NCI-H82 treated with DMSO at 0.1 percent for 48 hours (cell line): ENCODE results near the gene PACS2.

Experiments
- DNase-seq: peaks from one replicate; lab custom pipeline; 2025; ENCODE audit not compliant: unreplicated experiment; lab: John Stamatoyannopoulos, UW

The PACS2 gene

DNA sequence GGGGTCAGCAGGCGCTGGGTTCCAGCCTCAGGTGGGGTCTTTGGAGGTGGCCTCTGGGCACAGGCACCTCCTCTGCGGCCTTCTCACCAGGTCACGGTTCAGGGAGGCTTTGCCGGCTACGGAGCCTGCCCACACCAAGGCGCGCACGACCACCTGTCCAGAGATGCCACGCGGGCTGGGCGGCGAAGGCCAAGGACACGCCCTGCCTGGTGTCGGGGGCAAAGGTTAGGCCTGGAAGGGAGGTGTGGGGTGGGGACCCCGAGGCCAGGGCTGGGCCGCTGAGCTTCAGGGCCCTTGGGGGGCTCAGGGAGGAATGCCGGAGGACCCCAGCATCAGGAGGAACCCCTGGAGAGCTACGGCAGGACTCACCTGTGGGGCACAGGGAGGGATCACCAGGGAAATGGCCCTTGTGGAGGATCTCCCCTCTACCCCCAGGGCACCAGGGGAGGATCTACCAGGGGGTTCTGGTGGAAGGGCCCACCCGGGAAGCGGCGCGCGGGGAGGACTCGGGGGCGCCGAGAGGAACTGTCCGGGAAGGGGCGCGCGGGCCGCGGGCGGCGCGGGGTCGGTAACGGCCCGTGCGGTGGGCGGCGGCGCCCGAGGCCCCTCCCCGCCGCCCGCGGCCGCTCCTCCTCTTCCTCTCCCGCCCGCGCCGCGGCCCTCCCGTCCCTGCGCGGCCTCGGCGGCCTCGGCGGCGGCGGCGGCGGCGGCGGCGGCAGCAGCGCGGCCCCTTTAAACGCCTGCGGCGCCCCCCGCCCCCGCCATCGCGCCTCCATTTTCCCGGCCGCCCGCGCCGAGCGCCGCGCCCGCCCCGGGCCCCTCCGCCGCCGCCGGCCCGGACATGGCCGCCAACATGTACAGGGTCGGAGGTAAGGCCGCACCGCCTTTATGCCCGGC lies 104.9 kb downstream of the PACS2 start, which contains the start of gene MTA1:
Gene MTA1, plus strand, starts transcription at position 633 of the 897 bp plus-strand sequence. Its CDS starts 209 bp downstream, at position 842.
- DNase-seq = no peak

DNA sequence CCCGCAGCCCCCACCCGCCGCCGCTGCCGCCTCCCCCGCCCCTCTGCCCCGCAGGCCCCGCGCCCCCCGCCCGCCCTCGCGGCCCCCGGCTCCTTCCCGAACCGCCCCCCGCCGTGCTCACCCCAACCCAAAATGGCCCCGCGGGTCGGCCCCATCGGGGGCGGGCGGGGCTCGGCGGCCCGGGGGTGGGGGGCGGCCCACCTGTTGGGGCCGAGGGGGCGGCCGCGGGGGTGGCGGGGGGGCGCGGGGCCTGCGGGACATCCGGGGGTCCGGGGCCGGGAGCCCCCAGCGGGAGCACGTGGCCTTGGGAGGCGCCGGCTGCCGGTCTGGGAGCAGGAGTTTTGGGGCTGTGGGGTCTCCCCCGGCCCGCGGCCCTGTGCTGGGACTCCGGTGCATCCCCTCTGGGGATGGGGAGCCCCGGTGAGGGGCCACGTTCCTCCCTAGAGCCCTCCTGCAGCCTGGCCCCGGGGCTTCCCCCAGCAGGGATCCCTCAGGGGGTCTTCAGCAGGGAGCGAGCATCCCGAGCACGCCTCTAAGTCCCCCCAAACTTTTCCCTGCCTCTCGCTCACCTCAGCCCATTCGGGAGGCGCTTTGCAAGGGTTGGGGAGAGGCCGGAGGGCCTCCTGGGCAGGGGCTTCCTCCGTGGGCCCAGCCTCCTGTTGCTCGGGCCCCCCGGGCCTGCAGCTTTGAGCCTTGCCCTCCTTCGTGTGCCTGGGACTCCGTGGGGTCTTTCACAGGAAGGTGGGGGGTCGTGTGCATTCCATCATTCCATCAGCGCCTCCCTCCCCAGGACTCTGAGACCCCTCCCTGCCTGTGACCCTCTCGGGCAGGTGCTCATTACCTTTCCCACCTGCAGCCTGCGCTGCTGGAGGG lies 105.8 kb downstream of the PACS2 start:
- DNase-seq = no peak

DNA sequence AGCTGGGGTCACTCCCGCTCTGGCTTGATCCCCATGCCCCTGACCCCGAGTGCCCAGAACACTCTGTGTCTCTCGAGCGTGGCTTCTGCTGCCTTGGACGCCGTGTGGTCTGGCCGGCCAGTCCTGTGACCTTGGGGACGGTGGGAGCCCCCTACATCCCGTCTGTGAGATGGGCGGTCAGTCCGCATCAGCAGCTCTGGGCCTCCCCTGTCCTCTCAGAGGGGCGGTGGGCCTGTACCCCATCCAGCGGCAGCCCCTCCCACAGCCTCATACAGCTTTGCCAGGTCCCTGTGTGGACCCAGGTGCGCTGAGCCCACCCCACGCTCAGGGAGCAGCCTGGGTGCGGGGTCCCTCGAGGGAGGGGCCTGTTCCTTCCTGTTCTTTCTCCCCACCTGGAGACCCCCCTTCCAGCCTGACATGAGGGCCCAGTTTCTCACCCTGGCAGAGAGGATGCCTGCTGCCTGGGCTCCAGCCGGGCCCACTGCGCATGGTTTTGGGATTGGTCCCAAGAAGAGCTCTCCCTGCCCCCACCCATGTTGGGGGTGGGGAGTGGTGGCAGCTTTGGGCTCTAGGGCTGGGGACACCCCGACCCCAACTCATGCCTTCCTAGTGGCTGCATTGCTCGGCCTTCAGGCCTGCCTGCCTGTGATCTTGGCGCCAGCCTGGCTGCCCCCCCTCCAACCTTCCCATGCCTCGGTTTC lies 106.6 kb downstream of the PACS2 start:
- no peak for DNase-seq

DNA sequence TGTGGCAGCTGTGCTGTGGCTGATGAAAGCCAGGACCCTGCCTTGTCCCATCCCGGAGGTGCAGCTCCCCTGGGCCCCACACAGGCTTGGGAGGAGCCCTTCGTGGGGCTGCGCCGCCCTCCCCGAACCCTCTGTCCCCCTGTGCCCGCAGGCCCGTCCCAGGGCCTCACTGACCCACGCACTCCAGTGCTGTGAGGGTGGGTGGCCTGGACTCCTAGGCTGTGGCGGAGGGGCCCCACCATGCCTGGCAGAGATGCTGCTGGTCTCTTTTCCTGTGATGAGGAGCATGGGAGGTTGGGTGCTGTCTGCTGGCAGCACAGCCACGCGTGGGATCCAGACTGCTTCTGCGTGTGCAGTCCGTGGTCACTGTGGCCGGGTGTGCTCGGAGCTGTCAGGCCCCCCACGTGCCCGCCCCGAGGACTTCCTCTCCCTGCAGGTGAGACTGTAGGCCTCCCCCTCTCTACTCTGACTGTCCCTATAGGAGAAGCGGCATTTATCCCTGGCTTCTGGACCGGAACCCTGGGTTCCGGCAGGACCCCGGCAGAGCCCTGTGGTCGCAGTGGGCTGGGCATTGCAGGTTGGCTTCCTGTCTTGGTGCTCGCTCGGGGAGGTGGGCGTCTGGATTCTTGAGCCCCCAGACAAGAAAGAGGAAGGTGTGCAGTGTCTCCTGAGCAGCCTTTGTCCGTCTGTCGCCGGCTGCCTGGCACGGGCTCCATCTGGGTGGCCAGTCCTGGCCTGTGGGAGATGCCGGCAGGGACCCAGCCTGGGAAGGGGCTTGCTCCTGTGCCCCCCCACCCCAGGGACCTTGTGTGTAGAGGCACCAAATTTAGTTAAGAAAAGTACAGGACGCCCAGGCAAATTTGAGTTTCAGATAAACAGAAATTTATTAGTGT lies 107.4 kb downstream of the PACS2 start:
- DNase-seq = no peak

DNA sequence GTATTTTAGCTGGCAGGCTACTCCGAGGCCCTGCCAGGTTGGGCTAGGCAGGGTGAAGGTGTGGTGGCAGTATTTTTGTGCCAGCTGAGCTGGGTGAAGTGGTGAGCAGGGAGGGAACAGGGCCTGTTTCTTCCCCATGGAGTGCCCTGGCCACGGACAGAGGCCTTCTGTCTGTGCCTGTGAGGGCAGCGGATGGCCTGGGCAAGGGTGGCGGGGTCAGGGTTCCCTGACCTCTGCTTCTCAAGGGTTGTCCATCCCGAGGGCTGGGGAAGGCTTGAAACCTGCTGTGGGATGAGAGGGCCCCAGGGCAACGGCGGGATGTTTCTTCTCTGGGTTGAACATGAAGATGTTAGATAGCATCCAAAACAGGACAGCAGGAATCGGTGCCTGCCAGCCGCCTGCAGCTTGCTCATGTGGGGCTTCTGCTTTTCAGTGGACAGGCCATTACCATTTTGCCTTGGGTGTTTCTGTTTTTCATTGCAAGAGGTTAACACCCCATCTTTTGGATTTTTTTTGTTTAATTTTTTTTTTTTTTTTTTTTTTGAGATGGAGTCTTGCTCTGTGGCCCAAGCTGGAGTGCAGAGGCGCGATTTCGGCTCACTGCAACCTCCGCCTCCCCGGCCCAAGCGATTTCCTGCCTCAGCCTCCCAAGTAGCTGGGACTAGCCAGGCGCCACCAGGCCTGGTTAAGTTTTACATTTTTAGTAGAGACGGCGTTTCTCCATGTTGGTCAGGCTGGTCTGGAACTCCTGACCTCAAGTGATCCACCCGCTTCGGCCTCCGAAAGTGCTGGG lies 108.3 kb downstream of the PACS2 start:
- DNase-seq = no peak

DNA sequence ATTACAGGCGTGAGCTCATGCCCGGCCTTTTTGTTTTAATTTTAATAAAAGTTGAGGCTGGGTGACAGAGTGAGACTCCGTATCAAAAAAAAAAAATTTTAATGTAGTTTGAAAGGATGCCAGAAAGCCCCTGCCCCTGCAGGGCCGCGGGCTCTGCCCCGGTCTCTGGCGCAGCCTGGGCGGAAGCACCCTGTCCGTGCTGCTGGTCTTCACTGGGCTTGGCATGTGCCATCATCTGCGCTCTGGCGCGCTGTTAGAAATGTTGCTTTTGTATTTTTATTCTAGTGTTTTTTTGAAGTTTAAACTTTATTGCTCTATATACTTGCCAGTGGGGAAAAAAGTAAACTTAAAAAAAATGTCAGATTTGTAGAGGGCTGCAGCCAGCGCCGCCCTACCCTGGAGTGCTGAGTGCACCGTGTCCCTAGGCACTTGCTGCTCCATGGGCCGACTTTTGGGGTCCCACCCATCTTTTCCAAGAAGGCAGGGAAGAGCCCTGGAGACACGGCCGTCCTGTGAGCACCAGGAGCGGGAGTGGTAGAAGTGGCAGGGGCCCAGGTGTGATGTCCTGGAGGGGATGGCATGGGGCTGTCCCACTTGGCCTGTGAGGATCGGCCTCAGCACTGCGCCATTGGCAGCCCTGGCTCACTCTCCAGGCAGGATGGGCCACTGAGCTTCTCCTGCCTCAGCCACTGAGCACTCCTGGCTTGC lies 109.1 kb downstream of the PACS2 start:
- no peak for DNase-seq

DNA sequence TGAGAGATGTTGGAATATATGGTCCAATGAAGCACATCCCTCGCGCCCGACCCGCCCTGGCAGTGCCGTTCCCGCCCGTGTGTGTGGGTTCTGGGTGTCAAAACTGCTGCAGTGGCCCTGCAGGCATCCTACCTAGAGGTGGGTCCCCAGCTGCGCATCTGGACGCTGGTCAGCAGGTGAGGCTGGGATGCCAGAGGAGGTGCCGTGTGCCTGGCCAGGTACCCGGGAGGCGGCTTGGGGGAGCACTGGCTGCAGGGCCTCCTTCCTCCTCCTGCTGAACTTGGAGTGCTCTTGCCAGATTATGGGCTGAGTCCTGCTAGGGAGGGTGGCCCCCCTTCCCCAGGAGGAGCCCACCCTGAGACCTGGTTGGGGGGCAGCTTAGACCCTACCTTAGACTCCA lies 110.3 kb downstream of the PACS2 start:
- no peak for DNase-seq

DNA sequence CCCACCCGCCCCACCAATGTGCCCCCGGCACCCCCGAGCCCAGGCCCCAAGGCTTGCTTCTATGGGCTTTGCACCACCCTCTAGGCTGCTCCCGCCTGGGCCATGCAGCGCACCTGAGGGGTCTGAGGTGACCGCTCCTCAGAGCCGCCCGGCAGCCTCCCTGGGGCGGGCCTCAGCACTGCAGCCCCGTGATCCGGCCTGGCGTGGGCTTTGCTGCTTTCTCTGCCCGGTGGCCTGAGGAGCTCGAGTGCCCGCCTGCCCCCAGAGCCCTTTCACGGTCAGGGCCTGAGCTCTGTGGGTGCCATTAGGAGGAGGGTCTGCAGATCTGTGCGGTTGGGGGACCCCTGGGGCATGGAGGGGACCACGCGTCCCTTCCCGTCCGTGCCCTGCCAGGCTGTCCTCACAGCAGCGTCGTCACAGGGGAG lies 111.3 kb downstream of the PACS2 start:
- no peak for DNase-seq

DNA sequence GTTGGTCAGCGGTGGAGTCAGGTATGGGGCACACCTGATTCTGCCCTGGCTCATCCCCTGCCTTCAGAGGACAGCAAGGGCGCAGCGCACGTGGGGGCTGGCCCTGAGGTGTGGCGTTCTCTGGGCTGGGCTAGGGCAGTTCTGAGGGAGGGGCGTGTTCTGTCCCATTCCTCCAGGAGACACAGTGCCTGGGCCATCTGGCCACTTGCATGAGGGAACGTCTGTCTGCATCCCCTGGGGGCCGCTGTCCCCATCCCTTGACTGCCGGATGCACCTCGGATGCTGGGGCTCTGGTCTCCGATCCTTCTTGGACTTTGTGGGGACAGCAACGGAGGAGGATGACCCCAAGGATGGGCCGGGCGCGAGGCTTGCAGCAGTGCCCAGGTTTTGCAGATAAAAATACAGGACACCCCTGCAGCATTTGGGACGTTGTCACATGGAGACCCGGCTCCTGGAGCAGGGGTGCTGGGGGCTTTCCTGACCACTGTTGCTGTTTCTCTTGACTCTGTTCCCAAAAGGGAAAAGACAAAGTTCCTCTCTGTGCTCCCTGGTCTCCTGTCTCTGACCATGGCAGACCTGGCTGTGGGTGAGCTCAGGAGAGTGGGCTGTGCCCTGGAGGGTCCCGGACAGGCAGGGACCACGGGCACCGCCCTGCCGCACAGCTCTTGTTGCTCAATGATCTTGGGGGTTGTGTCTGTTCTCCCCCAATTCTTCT lies 112.0 kb downstream of the PACS2 start:
- DNase-seq = no peak

DNA sequence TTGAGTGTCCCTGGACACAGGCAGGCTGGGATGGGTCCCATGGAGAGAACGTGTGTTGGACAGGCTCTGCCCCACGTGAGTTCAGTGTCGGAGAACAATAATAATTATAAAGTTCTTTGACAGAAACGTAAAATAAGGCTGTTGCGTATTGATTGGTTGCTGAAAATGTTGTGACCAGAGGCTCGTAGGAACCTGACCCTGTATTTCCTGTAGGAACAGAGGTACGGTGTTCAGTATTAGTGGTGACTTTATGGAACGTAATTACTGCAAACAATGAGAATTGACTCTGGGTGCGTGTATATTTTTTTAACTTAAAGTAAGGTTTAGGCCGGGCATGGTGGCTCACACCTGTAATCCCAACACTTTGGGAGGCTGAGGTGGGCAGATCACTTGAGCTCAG lies 112.9 kb downstream of the PACS2 start:
- DNase-seq = no peak

DNA sequence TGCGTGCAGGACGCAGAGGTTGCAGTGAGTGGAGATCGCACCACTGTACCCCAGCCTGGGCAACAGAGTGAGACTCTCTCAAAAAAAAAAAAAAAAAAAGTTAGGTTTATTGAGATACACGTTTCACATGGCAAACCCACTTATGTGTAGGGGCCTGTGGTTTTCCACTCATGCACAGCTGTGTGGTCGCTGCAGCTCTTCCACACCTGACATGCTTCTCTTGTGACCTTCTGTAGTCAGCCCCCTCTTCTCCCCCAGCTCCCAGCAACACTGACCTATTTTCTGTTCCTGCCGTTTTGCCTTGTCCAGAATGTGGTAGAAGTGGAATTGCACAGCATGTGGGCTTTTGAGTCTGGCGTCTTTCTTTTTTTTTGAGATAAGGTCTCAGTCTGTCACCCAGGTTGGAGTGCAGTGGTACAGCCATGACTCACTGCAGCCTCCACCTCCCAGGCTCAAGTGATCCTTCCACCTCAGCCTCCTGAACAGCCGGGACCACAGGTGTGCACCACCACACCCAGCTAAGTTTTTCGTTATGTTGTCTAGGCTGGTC lies 113.5 kb downstream of the PACS2 start:
- DNase-seq = no peak

DNA sequence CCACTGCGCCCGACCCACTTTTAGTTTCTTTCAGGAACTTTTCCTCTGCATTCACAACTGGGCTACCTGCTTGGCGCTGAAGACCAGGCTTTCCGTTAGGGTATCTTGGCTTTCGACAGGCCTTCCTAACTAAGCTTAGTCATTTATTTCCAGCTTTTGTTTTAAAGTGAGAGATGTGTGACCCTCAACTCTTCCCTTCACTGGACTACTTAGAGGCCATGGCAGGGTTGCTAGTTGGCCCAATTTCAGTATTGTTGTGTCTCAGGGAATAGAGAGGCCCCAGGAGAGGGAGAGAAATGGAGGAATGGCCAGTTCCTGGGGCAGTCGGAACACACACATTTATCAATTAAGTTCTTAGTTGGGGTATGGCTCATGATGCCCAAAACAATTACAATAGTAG lies 115.5 kb downstream of the PACS2 start:
- DNase-seq = no peak

DNA sequence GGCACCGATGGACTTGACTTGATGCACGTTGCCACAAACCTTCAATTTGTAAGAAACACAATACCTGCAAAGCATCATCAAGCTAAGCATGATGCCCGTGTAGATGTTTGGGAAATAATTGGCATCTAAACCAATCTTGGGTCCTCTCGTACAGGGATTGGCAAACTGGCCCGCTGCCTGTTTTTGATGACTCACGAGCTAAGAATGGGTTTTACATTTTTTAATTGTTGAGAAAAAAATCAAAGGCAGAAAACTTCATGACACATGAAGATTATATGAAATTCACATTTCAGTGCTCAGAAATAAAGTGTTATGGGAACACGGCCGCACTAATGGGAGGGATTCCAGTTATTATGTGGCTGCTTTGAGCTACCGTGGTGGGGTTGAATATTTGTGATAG lies 116.0 kb downstream of the PACS2 start:
- no peak for DNase-seq

DNA sequence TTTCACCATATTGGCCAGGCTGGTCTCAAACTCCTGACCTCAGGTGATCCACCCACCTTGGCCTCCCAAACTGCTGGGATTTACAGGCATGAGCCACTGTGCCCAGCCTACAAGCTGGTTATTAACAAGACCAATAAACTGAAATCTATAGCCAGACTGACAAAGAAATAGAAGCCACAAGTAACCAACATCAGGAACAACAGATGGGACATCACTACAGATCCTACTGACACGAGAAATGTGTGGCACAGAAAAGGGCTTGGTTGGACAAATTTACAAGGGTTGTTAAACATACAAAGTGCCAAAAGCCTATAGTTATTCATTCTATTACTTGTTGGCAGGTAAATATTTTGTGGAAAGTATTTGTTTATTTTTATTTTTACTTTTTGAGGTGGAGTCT lies 116.7 kb downstream of the PACS2 start:
- no peak for DNase-seq

DNA sequence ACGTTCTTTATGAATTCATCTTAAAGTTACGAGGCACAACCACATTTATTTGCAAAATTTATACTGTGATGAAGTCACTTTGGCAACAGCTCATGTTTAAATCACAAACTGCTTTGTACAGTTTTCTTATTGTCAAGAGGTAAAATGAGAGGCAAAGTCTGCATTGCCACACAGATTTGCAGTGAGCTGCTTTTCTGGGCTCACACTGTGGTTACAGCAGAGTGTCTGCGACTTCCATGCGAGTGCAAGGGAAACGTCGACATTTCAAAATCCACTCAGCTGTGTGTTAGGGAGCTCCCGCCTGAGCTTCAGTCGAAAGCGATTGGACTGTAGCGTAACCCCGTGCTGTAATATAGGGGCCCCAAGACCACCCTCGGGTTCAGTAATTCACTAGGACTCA lies 118.1 kb downstream of the PACS2 start:
- no peak for DNase-seq

DNA sequence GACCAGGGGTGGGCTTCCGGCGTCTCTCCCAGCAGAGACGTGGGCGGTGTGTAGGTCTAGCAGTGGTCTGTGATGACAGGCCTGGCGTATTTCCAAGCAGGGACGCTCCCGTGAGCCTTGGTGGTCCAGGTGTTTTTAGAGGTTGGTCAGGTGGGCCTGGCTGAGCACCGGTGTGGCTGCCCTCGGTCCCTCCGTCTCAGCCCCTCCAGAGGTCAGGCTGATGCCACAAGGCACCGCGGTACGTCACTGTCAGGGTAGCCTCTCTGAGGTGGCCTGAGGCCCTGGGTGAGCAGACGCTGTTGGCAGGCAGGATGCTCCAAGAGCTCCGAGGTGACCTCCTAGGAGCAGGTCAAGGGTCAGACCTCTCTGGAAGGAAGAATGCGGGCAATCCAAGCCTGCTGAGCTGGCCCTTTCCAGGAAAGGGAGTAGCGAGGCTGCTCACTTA lies 118.6 kb downstream of the PACS2 start:
- no peak for DNase-seq

DNA sequence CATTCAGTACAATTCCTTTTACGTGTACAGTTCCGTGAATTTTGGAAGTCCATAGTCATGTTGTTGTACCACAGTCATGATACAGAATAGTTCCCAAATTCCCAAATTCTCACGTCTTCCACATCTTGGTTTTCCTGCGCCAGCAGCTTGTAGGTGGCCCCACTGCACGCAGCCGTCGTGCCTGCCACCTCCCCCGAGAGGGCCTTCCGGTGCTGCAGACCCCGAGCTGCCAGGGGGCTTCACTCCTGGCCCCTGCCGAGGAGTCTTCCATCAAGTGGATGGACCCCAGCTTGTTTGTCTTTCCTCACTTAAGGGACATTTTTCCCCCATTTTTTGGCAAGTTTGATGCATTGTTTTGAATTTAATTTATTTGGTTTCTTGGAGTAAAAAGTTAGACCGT lies 121.9 kb downstream of the PACS2 start:
- no peak for DNase-seq
